GM10266 (cell line): ENCODE results near the gene LRP5.

Experiments
- DNase-seq: peaks from one replicate; pipeline ENCODE4 v3.0.0; 2012; ENCODE audit errors: extremely low spot score
- TF ChIP-seq, protein P1 (sequence below): IDR thresholded peaks from 2 replicates; pipeline ENCODE4 v1.5.1; 2012; ENCODE audit warnings: mild to moderate bottlenecking, low read depth; ENCODE audit not compliant: control insufficient read depth, insufficient read depth; ENCODE audit errors: missing control alignments

Gene LRP5

DNA sequence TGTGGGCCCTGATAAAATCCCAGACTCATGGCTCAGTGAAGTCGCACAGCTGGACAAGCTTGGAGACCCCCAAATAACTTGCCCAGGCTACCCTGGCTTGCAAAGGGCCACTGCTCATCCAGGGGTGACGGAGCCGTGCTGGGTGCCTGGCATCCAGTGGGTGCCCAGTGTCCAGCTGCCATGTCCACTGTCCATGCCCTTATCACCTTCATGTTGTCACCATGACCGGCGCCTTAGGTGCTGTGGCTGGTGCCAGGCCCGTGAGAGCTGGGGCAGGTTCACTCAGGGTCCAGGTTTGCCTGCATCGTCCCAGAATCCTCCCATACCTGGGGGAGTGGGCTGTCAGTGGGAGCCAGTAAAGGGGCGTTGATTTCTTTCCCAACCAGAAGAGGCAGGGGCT is 57.4 kb downstream of the LRP5 start:
- TF ChIP-seq, protein P1, sequence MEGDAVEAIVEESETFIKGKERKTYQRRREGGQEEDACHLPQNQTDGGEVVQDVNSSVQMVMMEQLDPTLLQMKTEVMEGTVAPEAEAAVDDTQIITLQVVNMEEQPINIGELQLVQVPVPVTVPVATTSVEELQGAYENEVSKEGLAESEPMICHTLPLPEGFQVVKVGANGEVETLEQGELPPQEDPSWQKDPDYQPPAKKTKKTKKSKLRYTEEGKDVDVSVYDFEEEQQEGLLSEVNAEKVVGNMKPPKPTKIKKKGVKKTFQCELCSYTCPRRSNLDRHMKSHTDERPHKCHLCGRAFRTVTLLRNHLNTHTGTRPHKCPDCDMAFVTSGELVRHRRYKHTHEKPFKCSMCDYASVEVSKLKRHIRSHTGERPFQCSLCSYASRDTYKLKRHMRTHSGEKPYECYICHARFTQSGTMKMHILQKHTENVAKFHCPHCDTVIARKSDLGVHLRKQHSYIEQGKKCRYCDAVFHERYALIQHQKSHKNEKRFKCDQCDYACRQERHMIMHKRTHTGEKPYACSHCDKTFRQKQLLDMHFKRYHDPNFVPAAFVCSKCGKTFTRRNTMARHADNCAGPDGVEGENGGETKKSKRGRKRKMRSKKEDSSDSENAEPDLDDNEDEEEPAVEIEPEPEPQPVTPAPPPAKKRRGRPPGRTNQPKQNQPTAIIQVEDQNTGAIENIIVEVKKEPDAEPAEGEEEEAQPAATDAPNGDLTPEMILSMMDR, result no peak
- DNase-seq, result no peak

DNA sequence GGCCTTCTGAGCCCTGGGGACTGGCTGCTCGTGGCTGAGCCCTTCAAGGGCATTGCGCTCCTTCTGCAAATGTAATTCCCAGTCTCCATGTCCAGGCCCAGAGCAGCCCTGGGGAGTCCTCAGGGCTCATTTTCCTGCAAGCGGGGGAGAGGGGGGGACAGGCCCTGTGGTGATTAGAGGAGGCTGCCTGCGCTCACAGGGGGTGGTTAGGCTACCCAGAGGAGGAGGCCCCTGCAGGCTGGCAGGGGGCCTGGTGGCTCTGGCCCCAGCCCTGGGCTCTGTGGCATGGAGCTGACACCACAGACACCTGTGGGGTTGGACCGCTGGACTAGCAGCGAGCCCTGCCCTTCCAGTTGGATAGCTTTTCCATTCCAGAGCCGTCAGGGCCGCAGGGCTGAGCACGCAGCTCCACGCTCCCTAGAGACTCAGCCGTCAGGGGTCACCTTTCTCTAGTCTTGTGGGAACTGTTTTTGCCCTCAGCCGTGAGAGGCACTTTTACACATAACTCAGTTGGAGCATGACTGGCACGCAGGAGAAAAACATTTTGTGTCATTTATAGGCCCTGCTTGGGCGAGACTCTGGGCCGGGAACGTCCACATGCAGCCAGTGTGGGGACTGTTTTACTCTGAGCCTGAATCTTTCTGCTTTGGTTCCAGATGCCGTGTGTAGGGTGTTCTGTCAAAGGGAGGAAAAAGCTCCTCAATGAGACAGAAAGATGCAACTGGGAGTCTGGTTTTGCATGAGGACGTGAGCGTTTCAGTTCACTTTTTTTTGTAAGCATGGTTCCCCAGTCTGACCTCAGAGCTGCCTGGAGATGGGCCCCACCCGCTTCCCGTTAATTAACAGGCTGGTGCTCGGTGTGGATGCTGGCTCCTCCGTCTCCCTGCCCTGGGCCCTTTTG is 58.1 kb downstream of the LRP5 start:
- peak; percentile 96 for DNase-seq
- TF ChIP-seq, protein P1, result no peak

DNA sequence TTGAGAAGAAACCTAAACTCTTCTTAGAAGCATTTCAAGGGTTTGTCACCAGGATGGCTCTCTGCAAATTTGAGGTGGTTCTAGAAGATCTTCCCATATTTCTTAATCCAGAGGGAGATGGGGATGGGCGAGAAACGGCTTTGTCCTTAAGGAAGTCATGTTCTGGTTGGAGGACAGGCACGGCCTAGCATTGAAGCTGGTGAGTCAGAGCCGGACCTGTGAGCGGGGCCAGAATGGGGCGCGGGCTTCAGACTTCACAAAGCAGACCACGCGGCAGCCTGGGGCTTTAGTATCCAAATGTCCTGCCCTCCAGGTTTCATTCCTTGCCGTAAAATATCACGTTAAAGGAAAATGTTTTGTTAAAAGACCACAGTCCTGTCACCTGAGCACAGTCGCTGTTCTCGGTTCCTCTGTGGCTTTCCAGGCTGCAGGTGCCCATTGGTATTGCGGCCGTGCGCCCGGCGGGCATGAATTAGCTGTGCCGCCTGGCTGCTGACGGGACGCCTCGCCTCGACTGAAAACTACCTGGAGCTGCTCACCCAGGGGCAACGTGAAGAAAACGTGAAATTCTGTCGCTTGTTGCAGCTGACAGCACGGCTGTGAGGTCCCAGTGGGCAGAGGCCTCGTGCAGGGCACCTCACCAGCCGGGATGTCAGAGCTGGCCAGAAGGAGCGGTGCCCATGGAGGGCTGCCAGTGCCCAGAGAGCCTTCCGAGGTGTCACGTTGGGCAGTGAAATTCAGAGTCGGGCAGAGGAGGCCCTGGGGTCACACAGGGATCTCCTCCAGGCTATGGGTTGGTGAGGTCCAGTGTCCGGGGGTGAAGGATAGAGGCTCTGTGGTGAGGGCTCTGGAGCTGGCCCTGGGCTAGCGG is 59.0 kb downstream of the LRP5 start:
- DNase-seq, result no peak
- TF ChIP-seq, protein P1, result no peak

DNA sequence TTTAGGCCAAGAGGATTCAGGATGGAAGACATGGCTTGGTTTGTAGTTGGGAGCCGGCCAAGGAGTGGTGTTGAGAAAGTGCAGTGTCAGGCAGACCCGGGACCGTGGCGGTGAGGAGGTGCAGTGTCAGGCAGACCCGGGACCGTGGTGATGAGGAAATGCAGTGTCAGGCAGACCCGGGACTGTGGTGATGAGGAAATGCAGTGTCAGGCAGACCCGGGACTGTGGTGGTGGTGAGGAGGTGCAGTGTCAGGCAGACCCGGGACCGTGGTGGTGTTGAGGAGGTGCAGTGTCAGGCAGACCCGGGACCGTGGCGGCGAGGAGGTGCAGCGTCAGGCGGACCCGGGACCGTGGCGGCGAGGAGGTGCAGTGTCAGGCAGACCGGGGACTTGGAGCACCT is 59.7 kb downstream of the LRP5 start:
- no peak for DNase-seq
- TF ChIP-seq, protein P1, result no peak

DNA sequence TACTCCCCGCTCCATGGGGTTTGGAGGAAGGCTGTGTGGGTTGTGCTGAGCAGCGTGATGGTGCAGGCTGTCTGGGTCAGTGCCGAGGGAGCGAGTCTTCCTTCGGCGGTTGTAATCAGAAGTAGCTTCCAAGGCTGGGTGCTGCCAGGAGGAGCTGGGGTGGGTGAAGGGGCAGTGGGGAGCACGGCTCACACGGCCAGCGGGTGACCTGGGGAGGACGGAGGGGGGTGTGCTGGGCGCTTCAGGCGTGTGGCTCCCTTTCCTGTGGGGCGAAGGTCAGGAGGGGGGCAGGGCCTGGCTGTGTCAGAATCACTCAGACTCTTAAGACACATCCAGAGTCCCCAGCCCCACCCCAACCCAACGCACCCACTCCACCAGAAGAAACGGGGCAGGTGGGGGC is 60.2 kb downstream of the LRP5 start:
- no peak for DNase-seq
- TF ChIP-seq, protein P1, result no peak

DNA sequence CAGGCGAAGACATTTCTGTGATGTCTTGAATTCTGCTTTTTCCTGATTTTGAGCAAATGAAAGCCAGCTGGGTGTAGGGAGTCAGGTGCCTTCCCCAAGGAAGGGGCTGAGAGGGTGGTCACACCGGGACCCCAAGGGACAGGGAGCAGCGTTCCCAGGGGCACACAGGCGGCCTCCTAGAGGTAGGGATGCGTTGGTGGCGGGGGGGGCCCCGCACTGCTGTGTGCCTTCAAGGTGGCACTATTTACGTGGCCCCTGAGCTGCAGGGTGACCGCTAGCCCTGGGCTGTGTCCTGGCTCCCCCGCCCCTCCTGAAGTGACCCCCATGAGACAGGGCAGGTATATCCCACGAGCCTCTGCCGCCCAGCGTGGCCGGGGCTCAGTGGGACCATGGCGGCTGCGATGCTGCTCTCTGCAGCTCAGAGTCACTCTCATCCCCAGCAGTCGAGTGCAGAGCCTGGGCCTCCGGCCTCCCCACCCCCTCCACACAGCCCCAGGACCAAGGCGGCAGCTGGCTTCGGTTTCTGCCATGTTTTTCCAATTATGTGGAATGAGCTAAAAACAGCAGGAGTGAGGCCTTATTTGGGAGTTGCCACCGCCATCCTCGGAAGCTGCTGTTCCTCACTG is 60.9 kb downstream of the LRP5 start:
- DNase-seq, result no peak
- TF ChIP-seq, protein P1, result no peak
